ENCODE data around the gene MAN1C1.

MAN1C1 gene

DNA sequence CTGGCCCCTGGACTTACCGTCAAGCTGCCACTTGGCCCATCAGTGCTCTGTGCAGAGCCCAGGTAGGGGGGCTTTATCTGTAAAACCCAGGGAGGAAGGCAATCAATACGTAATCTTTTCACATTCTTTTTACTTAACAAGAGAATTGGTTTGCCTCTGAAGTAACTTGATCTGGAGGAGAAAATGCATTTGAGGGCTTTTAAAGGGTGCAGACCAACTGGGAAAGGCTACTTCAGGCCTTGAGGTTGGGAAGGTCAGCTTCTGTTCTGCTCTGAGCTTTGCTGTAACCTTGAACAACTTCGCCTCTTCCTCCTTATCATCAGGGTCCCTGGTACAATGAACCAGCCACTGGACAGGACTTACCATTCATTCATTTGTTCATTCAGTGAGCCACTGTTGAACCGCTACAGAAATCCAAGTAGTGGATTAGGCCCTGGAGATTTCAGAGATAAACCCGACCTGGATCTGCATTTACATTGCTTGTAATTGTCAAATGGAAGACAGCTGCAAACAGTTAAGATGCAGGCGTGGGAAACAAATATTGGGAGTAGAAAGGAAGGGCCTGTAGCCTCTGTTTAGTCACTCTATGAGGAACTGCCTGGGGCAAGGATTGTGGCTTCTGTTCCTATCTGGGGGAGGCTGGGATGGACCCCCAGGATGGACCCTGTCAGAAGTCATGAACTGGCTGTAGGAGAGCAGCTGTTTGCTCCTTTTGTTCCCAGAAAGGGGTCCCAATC lies 90.9 kb downstream of the MAN1C1 start:
- Histone ChIP-seq H3K4me3 (ENCODE audit: insufficient read length, low read depth) (no peak overlapping the region), H3K27me3 (ENCODE audit: insufficient read depth, insufficient read length) (no peaks in the 10 kb centered on the region), H3K9me3 (ENCODE audit: insufficient read depth, low read length) (no peaks in the 10 kb centered on the region), H3K36me3 (ENCODE audit: insufficient read depth, insufficient read length, low read length) (no peaks in the 10 kb centered on the region), H3K9ac (ENCODE audit: insufficient read length, low read depth) (peak overlapping the region; percentile 39), H3K4me1 (ENCODE audit: insufficient read depth, insufficient read length) (peaks cover 33% of the 10 kb centered on the region)
- DNase-seq (ENCODE audit: low read depth, low spot score) = peak; percentile 81
- no peak for TF ChIP-seq YY1 (IDR thresholded peaks at IDR 0.05; ENCODE audit: insufficient read depth, insufficient read length)
- TF ChIP-seq ZNF274 (IDR thresholded peaks at IDR 0.05; ENCODE audit: low read depth, low read length) = no peak
- no peak for TF ChIP-seq SUZ12 (IDR thresholded peaks at IDR 0.05; ENCODE audit: extremely low read depth, insufficient read depth, insufficient read length)

DNA sequence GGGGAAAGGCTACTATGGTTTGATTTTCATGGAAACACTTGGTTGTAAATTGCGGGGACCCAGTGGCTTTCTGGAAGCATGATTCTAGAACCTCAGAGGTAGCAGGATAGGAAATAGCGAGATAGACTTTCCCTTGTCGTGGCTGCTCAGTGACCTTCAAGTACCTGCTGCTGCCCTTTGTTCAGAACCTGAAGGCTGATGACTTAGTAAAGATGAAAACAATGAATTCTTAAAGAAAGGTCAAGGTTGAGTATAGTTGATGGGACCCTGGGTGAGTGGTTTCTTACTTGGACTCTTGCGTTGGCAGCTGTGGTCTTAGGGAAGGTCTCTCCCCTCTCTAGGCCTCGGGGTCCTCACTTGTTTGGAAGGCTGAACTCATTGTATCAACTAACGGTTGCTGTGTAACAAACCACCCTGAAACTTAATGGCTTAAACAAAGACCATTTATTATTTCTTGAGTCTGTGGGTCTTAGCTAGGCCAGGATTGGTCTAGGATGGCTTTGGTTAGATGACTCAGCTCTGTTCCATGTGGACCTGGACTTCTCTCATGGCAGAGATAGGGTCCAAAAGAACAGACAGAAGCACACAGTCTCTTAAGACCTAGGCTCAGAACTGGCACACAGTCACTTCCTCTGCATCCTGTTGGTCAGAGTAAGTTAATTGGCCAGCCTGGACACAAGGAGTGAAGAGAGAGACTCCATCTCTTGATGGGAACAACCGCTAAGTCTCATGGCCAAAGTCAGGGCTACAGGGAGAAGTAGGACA lies 94.2 kb downstream of the MAN1C1 start:
- H3K27me3 ChIP-seq (ENCODE audit: insufficient read depth, insufficient read length) = no peaks in the 10 kb centered on the region
- no peak overlapping the region for H3K4me3 ChIP-seq (ENCODE audit: insufficient read length, low read depth)
- H3K9ac ChIP-seq (ENCODE audit: insufficient read length, low read depth) = no peak overlapping the region
- TF ChIP-seq ZNF274 (IDR thresholded peaks at IDR 0.05; ENCODE audit: low read depth, low read length) (no peak), SUZ12 (IDR thresholded peaks at IDR 0.05; ENCODE audit: extremely low read depth, insufficient read depth, insufficient read length) (no peak), YY1 (IDR thresholded peaks at IDR 0.05; ENCODE audit: insufficient read depth, insufficient read length) (no peak)
- H3K4me1 ChIP-seq (ENCODE audit: insufficient read depth, insufficient read length) = peaks cover 19% of the 10 kb centered on the region
- no peaks in the 10 kb centered on the region for H3K9me3 ChIP-seq (ENCODE audit: insufficient read depth, low read length)
- DNase-seq (ENCODE audit: low read depth, low spot score) = no peak
- no peaks in the 10 kb centered on the region for H3K36me3 ChIP-seq (ENCODE audit: insufficient read depth, insufficient read length, low read length)

DNA sequence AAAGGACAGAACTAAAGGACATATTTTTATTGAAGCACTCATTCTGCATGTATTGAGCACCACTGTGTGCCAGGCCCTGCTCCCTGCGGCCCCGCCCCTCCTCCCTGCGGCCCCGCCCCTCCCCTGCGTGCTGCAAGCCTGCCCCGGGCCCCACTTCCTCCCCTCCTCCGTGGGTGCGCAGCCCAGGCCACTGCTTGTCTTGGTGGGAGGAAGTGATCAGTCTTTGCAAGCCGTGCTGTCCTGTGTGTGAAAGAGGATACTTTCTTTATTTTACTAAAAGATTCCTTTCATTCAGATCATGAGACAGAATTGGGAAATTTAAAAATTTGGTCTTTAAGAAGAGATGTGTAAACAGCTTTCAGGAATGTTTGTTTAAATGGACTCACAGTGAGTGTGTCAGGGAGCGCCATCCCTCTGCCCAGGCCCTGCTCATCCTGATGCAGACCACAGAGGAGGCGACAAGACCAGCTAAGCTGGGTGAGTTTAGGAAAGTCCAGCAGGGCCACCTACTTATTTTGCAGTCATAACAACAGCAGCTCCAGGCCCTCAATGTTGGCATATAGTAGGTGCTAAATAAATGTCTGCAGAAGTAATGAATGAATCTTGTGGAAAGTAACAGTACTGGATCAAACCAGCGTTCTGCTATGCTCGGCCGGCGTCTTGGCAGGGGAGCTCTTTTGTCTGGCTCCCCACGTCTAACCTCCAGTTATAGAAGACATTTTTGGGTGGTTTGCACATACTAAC lies 95.1 kb downstream of the MAN1C1 start:
- no peak overlapping the region for H3K4me3 ChIP-seq (ENCODE audit: insufficient read length, low read depth)
- H3K9me3 ChIP-seq (ENCODE audit: insufficient read depth, low read length) = no peaks in the 10 kb centered on the region
- TF ChIP-seq YY1 (IDR thresholded peaks at IDR 0.05; ENCODE audit: insufficient read depth, insufficient read length) = no peak
- TF ChIP-seq SUZ12 (IDR thresholded peaks at IDR 0.05; ENCODE audit: extremely low read depth, insufficient read depth, insufficient read length) = no peak
- TF ChIP-seq ZNF274 (IDR thresholded peaks at IDR 0.05; ENCODE audit: low read depth, low read length) = no peak
- H3K9ac ChIP-seq (ENCODE audit: insufficient read length, low read depth) = no peak overlapping the region
- peaks cover 10% of the 10 kb centered on the region for H3K4me1 ChIP-seq (ENCODE audit: insufficient read depth, insufficient read length)
- no peaks in the 10 kb centered on the region for H3K36me3 ChIP-seq (ENCODE audit: insufficient read depth, insufficient read length, low read length)
- DNase-seq (ENCODE audit: low read depth, low spot score) = no peak
- H3K27me3 ChIP-seq (ENCODE audit: insufficient read depth, insufficient read length) = no peaks in the 10 kb centered on the region

DNA sequence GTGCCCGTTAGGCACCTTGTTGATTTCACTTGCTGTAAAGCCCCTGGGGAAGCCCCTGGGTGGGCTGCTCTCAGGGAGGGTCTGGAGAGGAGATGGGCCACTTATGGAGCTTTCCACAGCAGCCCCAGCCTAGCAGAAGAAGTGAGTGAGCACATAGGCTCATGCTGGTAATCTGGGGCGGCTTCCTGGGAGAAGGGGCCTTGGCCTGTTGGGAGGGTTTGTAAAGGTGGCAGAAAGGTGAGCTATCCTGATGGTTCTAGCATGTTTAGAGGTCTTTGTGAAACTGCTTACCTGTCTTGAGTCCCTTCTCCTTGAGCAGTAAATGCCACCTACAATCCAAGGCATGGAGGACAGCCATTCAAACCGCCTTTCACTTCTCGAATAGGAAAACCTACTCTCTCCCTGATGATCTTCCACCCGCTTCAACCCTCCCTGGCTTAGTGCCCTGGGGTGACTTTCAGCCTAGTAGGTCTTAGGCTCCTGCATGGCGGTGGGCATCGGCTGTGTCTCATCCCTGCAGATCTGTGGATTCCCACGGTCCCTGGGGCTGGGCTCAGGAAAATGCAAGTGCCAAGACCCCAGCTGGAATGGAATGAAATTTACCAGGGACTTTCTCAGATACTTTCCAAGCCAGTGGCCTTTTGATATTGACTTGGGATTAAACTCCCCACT lies 95.8 kb downstream of the MAN1C1 start:
- no peak for TF ChIP-seq YY1 (IDR thresholded peaks at IDR 0.05; ENCODE audit: insufficient read depth, insufficient read length)
- no peak for TF ChIP-seq ZNF274 (IDR thresholded peaks at IDR 0.05; ENCODE audit: low read depth, low read length)
- TF ChIP-seq SUZ12 (IDR thresholded peaks at IDR 0.05; ENCODE audit: extremely low read depth, insufficient read depth, insufficient read length) = no peak
- H3K4me1 ChIP-seq (ENCODE audit: insufficient read depth, insufficient read length) = peaks cover 7% of the 10 kb centered on the region
- no peak overlapping the region for H3K9ac ChIP-seq (ENCODE audit: insufficient read length, low read depth)
- H3K27me3 ChIP-seq (ENCODE audit: insufficient read depth, insufficient read length) = no peaks in the 10 kb centered on the region
- no peak overlapping the region for H3K4me3 ChIP-seq (ENCODE audit: insufficient read length, low read depth)
- H3K36me3 ChIP-seq (ENCODE audit: insufficient read depth, insufficient read length, low read length) = no peaks in the 10 kb centered on the region
- no peaks in the 10 kb centered on the region for H3K9me3 ChIP-seq (ENCODE audit: insufficient read depth, low read length)
- no peak for DNase-seq (ENCODE audit: low read depth, low spot score)

DNA sequence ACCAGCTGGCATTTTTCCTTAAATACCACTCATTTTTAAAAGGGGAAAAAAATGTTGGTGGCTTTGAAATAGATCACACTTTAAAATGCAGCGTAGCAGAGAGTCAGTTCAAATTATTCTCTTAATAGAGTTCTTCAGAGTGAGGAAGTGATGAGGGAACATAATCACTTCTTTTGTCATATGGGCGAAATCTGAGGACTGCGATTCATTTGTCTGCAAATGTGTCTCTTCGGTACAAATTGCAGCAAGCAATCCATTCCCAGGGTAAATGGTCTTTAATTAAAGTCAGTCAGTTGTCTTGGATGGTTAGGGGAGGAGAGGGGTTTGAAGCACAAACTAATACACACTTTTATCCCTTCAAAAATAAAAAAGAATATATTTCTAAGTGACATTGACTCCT lies 97.4 kb downstream of the MAN1C1 start:
- H3K9me3 ChIP-seq (ENCODE audit: insufficient read depth, low read length) = no peaks in the 10 kb centered on the region
- H3K27me3 ChIP-seq (ENCODE audit: insufficient read depth, insufficient read length) = no peaks in the 10 kb centered on the region
- no peaks in the 10 kb centered on the region for H3K36me3 ChIP-seq (ENCODE audit: insufficient read depth, insufficient read length, low read length)
- no peak overlapping the region for H3K9ac ChIP-seq (ENCODE audit: insufficient read length, low read depth)
- TF ChIP-seq ZNF274 (IDR thresholded peaks at IDR 0.05; ENCODE audit: low read depth, low read length) (no peak), SUZ12 (IDR thresholded peaks at IDR 0.05; ENCODE audit: extremely low read depth, insufficient read depth, insufficient read length) (no peak), YY1 (IDR thresholded peaks at IDR 0.05; ENCODE audit: insufficient read depth, insufficient read length) (no peak)
- H3K4me3 ChIP-seq (ENCODE audit: insufficient read length, low read depth) = no peak overlapping the region
- no peak for DNase-seq (ENCODE audit: low read depth, low spot score)
- peaks cover 5% of the 10 kb centered on the region for H3K4me1 ChIP-seq (ENCODE audit: insufficient read depth, insufficient read length)

DNA sequence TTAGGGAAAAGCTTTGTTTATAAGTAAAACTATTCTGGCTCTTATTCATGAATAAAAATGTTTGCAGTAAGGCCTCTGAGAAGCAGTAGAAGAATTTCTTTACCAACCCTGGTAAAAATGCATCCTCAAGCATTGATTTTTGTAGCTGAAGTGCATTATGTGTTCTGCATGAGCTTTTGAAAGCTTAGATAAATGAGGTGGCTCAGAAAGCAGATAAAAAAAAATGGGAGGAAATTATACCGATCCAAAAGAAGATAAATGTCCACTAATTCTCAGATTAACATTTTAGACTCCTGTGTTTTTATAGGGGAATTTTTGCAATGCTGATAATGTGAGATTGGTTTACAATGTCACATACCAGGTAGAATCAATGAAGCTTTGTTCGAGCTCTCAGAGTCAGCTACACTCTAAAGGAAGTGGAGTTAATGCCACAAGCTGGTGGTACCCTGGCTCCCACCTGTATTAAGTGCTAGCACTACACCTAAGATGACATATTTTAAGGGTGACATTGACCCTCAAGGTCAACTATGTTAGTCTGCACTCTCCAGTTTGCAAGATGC lies 97.9 kb downstream of the MAN1C1 start:
- DNase-seq (ENCODE audit: low read depth, low spot score) = no peak
- H3K36me3 ChIP-seq (ENCODE audit: insufficient read depth, insufficient read length, low read length) = no peaks in the 10 kb centered on the region
- H3K27me3 ChIP-seq (ENCODE audit: insufficient read depth, insufficient read length) = no peaks in the 10 kb centered on the region
- H3K9ac ChIP-seq (ENCODE audit: insufficient read length, low read depth) = no peak overlapping the region
- no peaks in the 10 kb centered on the region for H3K9me3 ChIP-seq (ENCODE audit: insufficient read depth, low read length)
- TF ChIP-seq SUZ12 (IDR thresholded peaks at IDR 0.05; ENCODE audit: extremely low read depth, insufficient read depth, insufficient read length) = no peak
- TF ChIP-seq ZNF274 (IDR thresholded peaks at IDR 0.05; ENCODE audit: low read depth, low read length) = no peak
- no peak for TF ChIP-seq YY1 (IDR thresholded peaks at IDR 0.05; ENCODE audit: insufficient read depth, insufficient read length)
- peaks cover under 1% of the 10 kb centered on the region for H3K4me1 ChIP-seq (ENCODE audit: insufficient read depth, insufficient read length)
- H3K4me3 ChIP-seq (ENCODE audit: insufficient read length, low read depth) = no peak overlapping the region

All from NT2/D1 (cell line).